Loucy (cell line): Measurements from ENCODE around the gene AHR.

Source experiments
- CTCF ChIP-seq: fragments of 200-600 bp; sonication (generic); conservative IDR thresholded peaks from 2 replicates; pipeline ENCODE4 v1.5.1; 2014; ENCODE audit warnings: mild to moderate bottlenecking, antibody characterized with exemption, low read length
- EZH2phosphoT487 ChIP-seq: fragments of 200-600 bp; IDR thresholded peaks from 2 replicates; pipeline ENCODE4 v1.6.1; 2018; ENCODE audit warnings: antibody characterized with exemption, mild to moderate bottlenecking, moderate library complexity, borderline replicate concordance

DNA sequence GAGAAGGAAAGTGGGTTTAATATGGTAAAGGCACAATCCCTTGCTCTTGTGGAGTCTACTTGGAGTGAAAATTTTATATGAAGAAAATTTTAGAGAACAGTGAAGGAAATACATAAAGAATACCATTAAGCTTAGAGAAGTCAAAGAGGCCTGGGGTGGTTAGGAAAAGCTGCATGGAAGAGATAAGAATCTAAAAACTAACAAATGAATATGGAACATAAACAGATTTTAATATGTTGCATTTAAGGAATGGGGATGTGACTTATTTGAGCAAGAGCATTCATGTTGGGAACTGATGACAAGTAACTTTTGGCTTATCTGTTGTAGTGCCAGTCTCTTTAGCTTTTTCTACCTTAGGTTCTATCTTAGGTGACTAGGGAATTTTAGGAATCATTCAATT, 31.0 kb downstream of the AHR start:
- no peak for TF ChIP-seq CTCF
- TF ChIP-seq EZH2phosphoT487: no peak
